Measurements from ENCODE around the gene PCTP.

PCTP gene

GRCh38 chr17:55806745-55807495 lies 56.1 kb downstream of the PCTP start:
- DNase-seq: no peak

GRCh38 chr17:55811536-55811935 lies 60.7 kb downstream of the PCTP start:
- no peak for DNase-seq

- DNase-seq: no peak
These were observed 61.5 kb downstream of the PCTP start for GRCh38 chr17:55812323-55812722.

- no peak for DNase-seq
These were observed 63.1 kb downstream of the PCTP start for GRCh38 chr17:55813944-55814343.

GRCh38 chr17:55814377-55814776 lies 63.5 kb downstream of the PCTP start:
- DNase-seq: no peak

GRCh38 chr17:55816532-55817396 lies 65.9 kb downstream of the PCTP start:
- DNase-seq: no peak

- no peak for DNase-seq
These were observed 66.5 kb downstream of the PCTP start for GRCh38 chr17:55817397-55817709.

GRCh38 chr17:55818026-55818425 lies 67.2 kb downstream of the PCTP start:
- DNase-seq: no peak

GRCh38 chr17:55818451-55819375 lies 67.9 kb downstream of the PCTP start:
- DNase-seq: no peak

GRCh38 chr17:55820675-55821074 lies 69.8 kb downstream of the PCTP start:
- DNase-seq: no peak

- DNase-seq: no peak
These were observed 71.2 kb downstream of the PCTP start for GRCh38 chr17:55822028-55822427.

- peak; percentile 16 for DNase-seq
These were observed 74.4 kb downstream of the PCTP start for GRCh38 chr17:55825213-55825612.

Data from COR-L47 (cell line).